GM21390 (cell line): ENCODE results near the gene SAMD13.

Source experiments
- ATAC-seq: cut with Tn5 transposase; IDR thresholded peaks from one replicate; pipeline ENCODE4 v1.9.1; 2021; ENCODE audit not compliant: unreplicated experiment

Gene SAMD13, protein sequence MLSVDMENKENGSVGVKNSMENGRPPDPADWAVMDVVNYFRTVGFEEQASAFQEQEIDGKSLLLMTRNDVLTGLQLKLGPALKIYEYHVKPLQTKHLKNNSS

DNA sequence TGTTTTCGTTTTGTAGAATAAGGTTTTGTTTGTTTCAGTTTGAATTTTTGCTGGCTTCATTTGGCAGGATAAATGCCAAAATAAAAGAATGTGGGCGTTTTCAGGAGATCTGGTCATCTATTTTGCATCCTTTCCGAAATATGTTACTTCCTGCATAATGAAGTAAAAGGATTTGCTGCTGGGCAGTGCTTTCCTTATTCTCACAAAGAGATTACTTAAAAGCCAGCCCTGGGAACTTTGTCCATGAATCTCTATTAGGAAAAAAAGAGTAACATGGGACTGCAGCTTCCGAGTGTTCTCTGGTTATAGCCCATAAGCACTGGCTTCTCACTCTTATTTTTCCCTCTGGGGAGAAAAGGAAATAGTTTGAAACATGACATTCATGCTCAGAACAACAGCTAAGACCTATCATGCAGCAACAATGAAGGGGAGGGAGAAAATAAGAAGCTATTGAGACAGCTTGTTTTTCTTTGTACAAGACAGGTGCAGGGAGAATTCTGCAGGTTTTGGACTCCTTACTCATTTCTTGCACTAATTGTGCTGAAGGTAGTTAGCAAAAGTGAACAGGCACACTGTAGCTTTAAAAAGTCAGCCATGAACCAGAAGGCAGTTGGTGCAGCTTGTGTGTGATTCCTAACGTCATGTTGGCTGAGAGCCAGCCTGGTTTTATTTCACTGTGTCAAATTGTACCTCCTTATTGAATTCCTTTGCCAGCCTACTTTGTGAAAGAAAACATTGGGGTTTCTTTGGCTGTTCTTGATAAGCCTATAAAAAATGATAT is at the start of gene SAMD13:
Gene SAMD13, plus strand, starts transcription at position 705 of the 781 bp plus-strand sequence. CDS start 1,527 bp downstream, outside the sequence.
- peak; percentile 26 for ATAC-seq

DNA sequence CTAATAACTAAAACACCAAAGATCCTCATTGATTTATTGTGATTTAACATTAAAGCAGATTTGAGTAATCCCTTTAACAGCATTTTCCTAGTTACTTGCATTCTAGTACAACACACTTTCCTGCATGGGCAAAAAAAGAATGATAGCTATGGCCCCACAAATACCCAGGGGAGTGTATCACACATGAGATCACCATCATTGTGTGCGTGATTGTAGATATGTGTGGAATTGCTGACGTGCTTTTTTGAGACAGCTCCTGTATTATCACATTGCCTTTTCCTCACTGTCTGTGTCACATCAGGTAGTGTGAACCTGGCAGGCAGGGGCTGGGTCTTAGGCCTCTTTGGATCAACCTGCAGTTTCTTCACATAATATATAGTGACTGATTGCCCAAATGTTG is 48.5 kb upstream of the SAMD13 start:
- no peak for ATAC-seq

DNA sequence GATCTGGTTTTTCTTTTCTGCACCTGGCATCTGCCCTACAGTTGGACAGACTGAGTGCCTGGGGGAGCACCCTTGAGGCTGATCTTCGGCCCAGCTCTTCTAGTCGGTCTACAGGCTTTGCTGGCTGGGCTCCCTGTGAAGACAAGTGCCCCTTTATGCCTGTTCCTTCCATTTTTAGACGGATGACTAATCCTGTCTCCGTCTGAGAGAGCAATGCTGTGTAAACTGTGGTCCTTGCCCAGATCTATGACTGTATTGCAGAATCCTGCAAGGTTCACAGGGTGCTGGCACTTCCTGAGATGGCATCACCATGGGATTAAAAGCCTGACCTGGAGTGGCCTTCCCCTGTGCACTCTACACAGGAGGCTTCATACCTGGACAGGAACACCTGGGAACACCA is 47.6 kb upstream of the SAMD13 start:
- ATAC-seq: no peak

DNA sequence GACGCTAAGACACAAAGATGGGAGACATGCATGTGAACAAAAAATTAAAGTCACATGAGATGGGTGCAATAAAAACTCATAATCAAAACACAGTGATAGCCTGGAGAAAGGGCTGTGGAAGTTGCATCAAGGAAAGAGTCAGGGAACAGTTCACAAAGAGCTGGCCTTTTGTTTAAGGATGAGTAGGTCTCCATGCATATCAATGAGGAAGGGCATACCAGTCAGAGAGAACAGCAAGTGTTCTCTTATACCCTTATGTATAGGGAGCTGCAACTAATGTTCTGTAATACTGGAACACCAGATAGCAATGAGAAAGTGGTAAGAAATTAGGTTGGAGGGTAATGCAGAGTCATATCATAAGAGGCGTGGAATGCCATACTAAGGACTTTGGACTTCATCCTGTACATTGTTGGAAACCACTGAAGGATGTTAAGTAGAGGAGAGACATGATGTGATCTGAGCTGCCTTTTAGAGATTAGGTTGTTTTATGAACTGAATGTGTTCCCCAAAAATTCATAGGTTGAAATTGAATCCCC is 46.7 kb upstream of the SAMD13 start:
- no peak for ATAC-seq

DNA sequence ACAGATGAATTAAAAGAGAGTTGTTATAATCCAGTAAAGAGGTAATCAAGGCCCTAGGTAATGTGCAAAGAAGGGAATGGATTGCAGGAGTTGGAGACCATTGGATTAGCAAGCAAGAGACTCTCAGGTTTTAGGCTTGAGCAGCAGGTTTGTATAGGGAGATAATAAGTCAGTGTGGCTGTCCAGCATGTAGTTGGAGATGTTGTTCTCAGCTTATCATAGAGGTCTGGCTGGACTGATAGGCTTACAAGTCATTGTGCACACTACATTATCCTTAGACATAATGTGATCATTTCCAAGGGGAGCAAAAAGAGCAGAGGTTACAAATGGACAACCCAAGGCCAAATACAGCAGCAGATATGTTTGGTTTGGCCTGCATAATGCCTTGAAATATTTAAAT is 45.9 kb upstream of the SAMD13 start:
- ATAC-seq: no peak

DNA sequence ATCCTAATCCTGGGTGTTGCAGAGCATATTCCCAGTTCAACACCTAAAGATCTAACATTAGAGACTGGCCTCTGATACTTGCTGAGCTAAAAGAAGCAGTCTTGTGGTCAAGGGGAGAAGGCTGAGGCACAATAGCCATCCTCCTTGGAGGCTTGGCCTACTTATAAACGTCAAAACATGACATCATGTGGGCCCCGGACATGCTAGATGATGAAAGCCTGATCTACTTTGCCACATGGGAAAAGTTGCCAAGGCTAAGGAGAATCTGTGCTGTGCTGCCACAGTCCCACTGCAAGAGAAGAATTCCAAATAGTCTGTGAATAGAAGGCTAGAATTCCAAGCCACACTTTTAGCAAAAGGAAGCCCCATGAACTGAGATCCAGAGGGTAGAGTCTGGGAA is 43.9 kb upstream of the SAMD13 start:
- no peak for ATAC-seq

DNA sequence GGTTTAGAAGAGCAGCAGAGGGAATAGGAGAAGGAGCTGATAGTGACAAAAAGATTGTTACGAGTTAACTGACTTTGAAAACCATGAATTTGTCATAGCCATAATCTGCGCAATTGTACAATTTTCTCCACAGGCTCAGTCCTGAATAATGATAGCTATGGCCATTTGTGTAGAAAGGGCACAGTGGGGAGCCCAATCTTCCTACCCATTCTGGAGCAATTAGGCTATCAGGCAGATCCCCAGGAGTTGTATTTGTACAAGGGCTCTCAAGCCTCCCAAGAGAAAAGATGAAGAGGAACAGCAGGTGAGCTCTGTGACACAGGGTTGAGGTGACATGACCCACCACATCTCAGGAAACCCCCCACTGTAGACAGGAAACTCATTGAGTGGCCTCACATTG is 42.1 kb upstream of the SAMD13 start:
- no peak for ATAC-seq

DNA sequence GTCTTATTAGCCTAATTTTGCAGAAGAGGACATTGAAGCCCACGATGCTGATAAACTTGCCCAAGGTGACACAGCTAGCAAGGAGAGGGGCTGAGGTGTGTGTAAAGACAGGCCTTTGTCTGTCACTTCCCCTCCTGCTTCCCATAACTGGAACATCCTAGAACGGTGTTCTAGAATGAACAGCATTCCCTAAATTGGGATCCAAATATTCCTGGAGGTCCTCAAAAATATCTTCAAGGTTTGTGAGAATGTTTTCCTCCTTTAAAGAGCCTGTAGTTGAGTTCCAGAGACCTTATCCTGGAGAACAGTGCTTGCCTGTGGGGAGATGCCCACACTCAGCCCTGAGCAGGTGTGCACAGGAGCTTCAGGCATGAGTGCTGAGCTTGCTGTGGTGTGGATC is 41.5 kb upstream of the SAMD13 start:
- ATAC-seq: no peak

DNA sequence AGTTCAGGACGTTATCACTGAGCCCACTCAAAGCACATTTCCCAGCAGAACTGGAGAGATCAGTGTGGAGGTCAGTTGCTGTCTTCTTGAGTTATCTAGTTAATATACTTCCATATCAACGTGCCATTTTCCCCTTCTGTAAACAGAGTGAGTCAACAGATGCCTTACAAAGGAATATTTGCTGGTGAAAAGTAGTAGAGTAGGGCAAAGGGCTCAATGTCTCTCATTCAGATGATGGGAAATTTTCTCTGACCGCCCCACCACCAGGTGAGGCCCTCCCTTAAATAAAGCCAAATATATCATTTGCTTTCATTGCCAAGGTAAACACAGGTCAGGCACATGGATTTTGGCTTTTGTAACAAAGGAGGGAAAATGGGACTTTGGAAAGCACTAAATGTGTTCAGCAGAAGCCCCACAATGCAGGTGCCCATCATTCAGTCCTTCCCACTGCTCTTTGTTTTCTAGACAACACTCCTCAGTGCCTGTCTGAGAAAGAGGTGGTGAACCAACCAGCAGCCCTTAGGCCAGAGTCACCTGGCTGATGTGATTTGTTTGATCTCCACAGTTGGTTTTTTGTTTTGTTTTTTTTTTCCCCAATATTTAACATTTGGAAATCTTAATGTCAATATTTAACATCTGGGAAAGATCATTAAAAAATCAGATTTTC is 40.5 kb upstream of the SAMD13 start:
- ATAC-seq: no peak

DNA sequence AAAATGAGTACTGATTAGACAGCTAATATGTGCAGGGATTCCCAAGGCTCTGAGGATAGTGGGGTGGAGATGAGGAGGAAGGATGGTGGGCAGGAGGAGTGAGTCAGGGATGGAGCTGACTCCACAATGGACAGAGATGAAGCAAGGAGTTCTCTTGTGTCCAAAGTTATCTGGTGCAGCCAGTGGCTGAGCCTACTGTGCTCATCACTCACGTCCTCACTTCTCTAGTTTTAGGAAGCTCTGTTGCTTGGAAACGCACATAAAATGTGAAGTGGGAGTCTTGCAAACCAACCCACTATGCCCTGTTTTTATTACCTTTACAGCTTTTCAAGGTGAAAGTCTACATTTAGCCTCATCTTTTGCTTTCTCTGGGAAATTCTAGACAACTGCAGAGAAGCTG is 36.5 kb upstream of the SAMD13 start:
- ATAC-seq: no peak

DNA sequence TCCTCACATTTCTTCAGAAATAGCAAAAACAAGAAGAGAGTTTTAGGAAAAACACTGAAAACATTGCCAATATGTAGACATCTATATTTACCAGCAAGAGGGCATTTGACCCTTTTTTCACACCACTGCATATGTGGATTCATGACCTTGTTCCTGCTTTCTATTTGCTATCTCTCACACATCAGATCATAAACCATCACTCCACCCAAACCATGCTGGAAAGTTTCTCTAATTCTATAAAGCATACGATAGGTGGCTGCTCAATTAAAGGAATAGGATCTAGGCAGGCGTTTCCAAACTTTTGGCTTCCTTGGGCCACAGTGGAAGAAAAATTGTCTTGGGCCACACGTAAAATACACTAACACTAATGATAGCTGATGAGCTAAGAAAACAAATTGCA is 35.6 kb upstream of the SAMD13 start:
- ATAC-seq: no peak

DNA sequence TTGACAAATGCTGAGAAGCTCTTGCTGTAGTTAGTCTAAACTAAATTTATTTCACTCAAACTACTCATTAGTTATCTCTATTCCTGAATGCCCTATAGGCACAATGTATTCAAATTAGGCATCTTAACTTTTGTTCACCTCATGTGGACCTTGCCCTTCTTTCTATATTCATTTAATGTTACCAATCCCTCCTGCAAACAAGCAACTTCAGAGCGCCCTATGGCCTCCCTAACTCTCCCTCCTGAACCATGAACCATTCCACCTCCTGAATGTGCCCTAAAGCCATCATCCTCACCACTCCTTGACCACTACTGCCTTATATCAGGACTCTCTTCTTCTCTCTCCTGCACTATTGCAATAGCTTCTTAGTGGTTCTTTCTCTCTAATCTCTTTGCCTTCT is 34.8 kb upstream of the SAMD13 start:
- ATAC-seq: no peak

DNA sequence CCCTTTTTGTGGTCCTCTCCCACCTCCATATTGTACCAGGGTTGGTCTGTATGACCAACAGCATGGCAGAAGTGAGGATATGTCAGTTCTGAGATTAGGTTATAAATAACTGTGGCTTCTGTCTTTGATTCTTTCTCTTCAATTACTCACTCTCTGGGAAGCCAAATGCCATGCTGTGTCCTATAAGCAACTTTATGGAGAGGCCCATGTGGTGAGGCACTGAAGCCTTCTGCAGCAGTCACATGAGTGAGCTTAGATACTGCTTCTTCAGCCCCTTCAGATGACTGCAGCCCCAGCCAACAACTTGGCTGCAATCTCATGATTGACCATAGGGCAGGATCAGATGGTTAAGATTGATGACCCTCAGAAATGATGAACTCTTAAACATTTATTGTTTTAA is 34.0 kb upstream of the SAMD13 start:
- no peak for ATAC-seq

DNA sequence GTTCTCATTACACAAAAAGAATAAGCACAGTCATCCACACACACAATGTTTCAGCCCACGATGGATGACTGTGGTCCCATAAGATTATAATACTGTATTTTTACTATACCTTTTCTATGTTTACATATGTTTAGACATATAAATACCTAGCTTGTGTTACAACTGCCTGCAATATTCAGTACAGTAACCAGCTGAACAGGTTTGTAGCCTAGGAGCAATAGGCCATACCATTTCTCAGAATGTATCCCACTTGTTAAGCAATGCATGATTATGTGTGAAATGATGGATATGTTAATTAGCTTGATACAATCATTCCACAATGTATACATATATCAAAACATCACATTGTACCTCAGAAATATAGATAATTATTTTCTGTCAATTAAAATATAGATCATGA is 33.2 kb upstream of the SAMD13 start:
- ATAC-seq: no peak

DNA sequence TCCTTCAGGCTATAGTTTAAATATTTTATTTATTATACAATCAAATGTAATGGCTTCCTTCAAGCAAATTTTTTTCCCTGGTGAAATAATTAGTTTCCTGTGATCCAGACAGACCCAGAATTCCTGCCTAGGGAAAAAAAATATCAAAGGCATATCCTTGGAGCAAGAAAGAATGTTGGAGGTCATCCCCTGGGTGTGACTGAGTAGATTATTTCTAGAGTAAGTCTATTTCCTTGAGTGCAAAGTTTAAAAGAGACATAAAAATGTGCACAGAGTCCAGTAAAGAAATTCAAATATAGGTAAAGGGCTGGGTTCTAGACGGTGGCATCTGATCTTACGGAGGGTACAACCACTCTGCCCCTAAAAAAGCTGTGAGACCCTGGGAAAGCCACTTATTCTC is 32.2 kb upstream of the SAMD13 start:
- ATAC-seq: no peak

DNA sequence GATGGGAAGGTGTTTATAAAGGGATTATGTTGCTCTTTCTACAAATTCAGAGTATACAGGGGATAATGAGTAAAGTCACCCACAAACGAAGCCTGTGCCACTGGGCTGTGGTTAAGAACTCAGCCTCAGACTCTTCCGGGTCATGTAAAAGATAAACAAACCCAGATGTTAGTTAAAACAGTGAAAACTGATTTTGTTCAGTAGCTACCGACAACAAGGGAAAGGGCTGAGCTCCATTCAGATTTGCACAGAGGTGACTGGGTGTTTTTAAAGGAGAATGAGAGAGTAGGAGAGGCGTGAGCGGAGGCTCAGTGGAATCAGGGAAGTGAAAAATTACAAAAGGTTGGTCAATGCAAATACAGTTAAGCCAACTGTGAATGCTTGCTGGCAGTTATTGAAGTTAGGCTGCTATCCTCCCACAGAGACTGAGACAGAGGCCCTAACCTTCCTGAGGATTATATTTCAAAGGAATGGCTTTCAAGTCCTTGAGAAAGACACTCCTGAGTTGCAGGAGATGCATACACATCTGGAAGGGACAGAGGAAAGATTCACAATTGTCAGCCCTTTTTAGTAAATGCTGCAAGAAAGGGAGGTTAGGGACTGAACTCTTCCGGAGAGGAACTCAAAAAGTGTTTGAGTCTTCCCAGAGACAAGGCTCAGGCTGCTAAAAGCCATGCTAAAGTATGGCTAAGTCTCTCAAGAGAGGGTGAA is 29.9 kb upstream of the SAMD13 start:
- ATAC-seq: peak; percentile 97

DNA sequence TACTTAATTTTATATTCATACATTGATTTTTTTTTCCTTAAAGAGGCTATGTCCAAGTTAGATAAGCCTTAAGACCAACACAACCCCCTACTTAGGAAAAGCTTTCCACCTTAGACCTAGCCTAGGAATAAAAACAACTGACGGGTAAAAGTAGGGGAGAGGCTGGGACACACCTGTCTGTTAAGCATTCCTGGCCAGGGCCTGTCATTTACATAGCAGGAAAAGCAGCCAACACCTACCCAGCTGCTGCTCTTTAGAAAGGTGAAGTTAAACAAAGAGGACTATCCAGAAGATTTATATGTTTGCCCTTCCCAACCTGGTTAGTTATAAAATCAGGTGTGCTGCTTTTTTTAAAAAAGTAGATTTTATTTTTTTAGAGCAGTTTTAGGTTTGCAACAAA is 29.1 kb upstream of the SAMD13 start:
- ATAC-seq: no peak

DNA sequence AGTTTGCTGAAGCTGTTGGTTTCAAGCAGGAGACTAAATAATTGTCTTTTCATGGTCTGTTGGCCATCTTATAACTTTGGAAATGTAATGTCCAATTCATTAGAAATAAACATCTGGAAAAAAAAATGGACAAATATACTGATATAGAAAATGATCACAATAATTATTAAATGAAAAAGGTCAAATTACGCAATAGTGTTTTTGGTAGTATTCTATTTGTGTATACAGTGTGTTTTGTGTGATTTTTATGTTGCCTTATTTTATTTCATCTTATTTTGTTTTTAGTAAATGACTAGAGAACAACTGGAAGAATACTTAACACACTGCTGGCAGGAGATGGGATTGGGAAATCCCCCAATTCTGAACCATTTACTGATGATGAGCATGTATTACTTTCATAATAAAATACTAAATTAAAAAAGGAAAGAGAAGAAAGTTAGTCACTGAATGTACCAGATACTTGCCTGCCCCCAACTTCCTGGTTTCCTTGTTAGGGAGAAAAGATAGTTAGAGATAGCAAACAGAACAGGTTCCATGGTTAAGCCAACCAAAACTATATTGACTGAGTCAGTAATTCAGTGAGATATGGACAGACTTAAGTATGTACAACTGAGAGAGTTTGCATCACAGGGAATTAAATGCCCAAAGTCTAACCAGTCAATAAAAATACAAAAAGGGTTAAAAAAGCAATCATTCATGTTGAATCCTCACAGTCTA is 24.0 kb upstream of the SAMD13 start:
- no peak for ATAC-seq

DNA sequence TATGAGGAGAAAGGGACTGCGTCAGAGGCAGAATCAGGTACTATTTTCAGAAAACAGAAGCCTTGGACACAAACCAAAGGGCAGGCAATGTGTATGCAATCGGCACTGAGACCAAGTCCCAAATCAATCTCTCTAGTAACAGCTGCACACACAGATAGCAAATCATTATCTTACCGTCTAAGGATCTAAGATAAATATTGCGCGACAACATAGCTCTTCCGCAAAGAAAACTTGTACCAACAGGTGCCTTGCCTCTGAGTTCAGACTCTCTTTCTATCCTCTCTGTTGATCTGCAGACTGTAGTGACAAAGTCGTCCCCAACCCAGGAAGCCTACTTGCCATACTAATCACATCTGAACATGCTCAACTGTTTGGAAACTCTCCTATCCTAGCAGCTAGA is 22.6 kb upstream of the SAMD13 start:
- ATAC-seq: no peak

DNA sequence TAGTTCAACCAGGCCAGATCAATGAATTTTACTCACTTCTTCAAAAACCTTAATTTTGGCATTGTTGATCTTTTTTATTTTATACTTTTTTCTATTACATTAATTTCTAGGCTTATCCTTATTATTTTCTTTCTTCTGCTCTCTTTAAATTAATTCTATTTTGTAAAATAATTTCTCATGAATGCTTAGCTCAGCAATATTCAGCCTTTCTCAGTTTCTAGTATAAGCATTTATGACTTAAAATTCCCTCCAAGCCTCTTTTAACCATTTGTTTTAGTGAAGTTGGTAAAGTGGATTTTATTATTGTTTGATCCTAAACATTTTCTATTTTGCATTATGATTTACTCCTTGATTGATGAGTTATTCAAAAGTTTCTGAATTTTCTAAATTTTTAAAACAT is 20.6 kb upstream of the SAMD13 start:
- ATAC-seq: no peak

DNA sequence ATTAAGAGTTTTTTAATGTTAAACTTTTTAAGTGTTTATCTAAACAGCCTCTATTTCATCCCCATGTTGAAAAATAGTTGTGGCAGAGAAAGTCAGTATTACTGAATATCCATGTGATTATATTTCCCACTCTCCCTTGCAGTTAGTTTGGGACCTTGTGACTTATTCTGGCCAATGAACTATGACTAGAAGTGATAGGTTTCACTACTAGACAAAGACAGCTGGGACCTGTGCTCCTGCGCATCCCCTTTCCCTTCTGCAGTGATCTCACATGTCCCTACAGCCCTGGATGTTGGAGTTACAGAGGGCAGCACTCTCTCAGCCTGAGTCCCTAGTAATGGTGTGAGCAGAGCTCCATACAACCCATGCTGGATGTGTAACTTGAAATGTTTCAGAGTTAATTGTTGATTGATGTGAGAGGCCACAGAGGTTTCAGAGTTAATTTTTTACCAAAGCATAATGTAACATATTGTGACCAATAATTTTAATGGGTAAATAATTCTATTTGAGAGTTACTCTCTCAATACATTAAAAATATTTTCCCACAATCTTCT is 18.7 kb upstream of the SAMD13 start:
- no peak for ATAC-seq
